OCI-LY1 (cell line): ENCODE results near the gene PTPRN2.

ENCODE experiments used
- H2AFZ ChIP-seq: fragments of 200-600 bp; sonication (generic), shearing (Covaris generic); 2 replicates; pipeline ENCODE4 v1.6.0; 2014; ENCODE audit warnings: antibody characterized with exemption, mild to moderate bottlenecking, low read length
- H3F3A ChIP-seq: fragments of 200-600 bp; sonication (generic), shearing (Covaris generic); 2 replicates; pipeline ENCODE4 v1.6.0; 2014; ENCODE audit warnings: mild to moderate bottlenecking, antibody characterized with exemption, low read length, moderate library complexity; ENCODE audit not compliant: insufficient read depth
- H3K27ac ChIP-seq: fragments of 200-600 bp; sonication (generic); 2 replicates; pipeline ENCODE4 v1.5.1; 2014; ENCODE audit warnings: low read length, mixed run types, mild to moderate bottlenecking, low read depth; ENCODE audit not compliant: poor library complexity, severe bottlenecking
- H3K27me3 ChIP-seq: fragments of 200-600 bp; sonication (generic); 2 replicates; pipeline ENCODE4 v1.6.0; 2014; ENCODE audit warnings: antibody characterized with exemption, mild to moderate bottlenecking, low read length, moderate library complexity; ENCODE audit not compliant: insufficient read depth
- H3K36me3 ChIP-seq: fragments of 200-600 bp; sonication (generic); 2 replicates; pipeline ENCODE4 v1.6.1; 2014; ENCODE audit warnings: mild to moderate bottlenecking, antibody characterized with exemption, low read length, moderate library complexity, mixed read lengths; ENCODE audit not compliant: insufficient read depth
- H3K4me1 ChIP-seq: fragments of 200-600 bp; sonication (generic); 2 replicates; pipeline ENCODE4 v1.5.1; 2014; ENCODE audit warnings: mild to moderate bottlenecking, low read length, moderate library complexity; ENCODE audit not compliant: insufficient read depth, severe bottlenecking
- H3K4me2 ChIP-seq: fragments of 200-600 bp; sonication (generic), shearing (Covaris generic); 2 replicates; pipeline ENCODE4 v1.6.1; 2014; ENCODE audit warnings: low read length
- H3K4me3 ChIP-seq: fragments of 200-600 bp; sonication (generic); 2 replicates; pipeline ENCODE4 v1.5.1; 2014; ENCODE audit warnings: low read length, low read depth, mild to moderate bottlenecking, mixed read lengths; ENCODE audit not compliant: poor library complexity, severe bottlenecking
- H3K79me2 ChIP-seq: fragments of 200-600 bp; shearing (Covaris generic); 2 replicates; pipeline ENCODE4 v1.6.1; 2016; ENCODE audit warnings: mixed run types, low read length, mixed read lengths; ENCODE audit not compliant: insufficient read depth
- H3K9ac ChIP-seq: fragments of 200-600 bp; sonication (generic), shearing (Covaris generic); 2 replicates; pipeline ENCODE4 v1.6.1; 2014; ENCODE audit warnings: mild to moderate bottlenecking, low read length, mixed read lengths
- H3K9me2 ChIP-seq: fragments of 200-600 bp; sonication (generic), shearing (Covaris generic); 2 replicates; pipeline ENCODE4 v1.6.1; 2014; ENCODE audit warnings: low read depth, mild to moderate bottlenecking, low read length, mixed read lengths
- H3K9me3 ChIP-seq: fragments of 200-600 bp; shearing (Covaris generic); 2 replicates; pipeline ENCODE4 v1.6.1; 2014; ENCODE audit warnings: low read length, mixed read lengths
- H4K20me1 ChIP-seq: fragments of 200-600 bp; sonication (generic), shearing (Covaris generic); 2 replicates; pipeline ENCODE4 v1.6.0; 2016; ENCODE audit warnings: mild to moderate bottlenecking, low read length; ENCODE audit not compliant: insufficient read depth
- EZH2 ChIP-seq: fragments of 200-600 bp; sonication (generic), shearing (Covaris generic); IDR thresholded peaks from 2 replicates; pipeline ENCODE4 v1.8.0; 2017; ENCODE audit warnings: borderline replicate concordance, mixed run types, mild to moderate bottlenecking, antibody characterized with exemption, low read length, moderate library complexity, mixed read lengths
- TF ChIP-seq, protein P1 (sequence below): fragments of 200-600 bp; sonication (generic), shearing (Covaris generic); IDR thresholded peaks from 2 replicates; pipeline ENCODE4 v1.5.1; 2017; ENCODE audit warnings: mild to moderate bottlenecking, antibody characterized with exemption, low read length, moderate library complexity, mixed read lengths

PTPRN2 gene

DNA sequence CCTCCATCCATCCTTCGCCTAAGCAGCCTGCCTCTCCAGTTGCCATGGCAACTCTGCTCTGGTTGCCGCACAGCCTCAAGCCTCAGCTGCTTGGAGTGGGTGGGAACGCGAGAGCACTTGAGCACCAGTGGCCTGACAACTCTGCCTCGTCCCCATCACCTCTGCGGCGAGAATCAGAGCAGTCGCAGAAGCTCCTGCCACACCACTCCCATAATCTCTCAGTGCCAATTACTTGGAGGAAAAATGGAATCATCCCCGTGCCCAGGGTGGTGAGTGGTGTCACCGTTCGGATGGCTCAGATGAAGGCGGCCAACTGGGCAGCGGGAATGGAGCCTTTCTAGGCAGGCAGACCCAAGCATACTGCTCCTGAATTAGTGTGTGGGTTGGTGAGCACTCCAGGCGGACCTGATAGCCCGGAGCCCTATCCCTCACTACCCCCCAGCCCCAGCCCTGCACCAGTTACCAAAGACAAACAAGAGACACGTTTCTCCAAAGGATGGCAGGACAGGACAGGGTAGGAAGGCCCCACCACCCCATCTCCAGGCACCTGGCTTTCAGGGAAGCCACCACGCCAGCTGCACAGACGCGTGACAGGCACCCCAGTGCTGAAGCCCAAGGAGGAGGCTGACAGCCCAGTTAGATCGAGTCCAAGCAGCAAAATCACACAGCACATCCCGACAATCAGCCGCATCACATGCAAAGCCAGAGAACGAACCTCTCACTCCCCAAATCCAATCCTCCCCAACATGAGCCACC, 335.4 kb downstream of the PTPRN2 start:
- Histone ChIP-seq H3K79me2 (no peaks in the 10 kb centered on the region), H3K36me3 (no peaks in the 10 kb centered on the region), H4K20me1 (no peaks in the 10 kb centered on the region), H3K9ac (no peak overlapping the region), H2AFZ (no peak overlapping the region), H3K9me2 (no peaks in the 10 kb centered on the region), H3K27me3 (no peaks in the 10 kb centered on the region), H3F3A (no peaks in the 10 kb centered on the region), H3K4me2 (no peak overlapping the region), H3K4me1 (no peaks in the 10 kb centered on the region), H3K27ac (no peak overlapping the region), H3K9me3 (no peaks in the 10 kb centered on the region), H3K4me3 (no peak overlapping the region)
- no peak for TF ChIP-seq EZH2
- TF ChIP-seq, protein P1, sequence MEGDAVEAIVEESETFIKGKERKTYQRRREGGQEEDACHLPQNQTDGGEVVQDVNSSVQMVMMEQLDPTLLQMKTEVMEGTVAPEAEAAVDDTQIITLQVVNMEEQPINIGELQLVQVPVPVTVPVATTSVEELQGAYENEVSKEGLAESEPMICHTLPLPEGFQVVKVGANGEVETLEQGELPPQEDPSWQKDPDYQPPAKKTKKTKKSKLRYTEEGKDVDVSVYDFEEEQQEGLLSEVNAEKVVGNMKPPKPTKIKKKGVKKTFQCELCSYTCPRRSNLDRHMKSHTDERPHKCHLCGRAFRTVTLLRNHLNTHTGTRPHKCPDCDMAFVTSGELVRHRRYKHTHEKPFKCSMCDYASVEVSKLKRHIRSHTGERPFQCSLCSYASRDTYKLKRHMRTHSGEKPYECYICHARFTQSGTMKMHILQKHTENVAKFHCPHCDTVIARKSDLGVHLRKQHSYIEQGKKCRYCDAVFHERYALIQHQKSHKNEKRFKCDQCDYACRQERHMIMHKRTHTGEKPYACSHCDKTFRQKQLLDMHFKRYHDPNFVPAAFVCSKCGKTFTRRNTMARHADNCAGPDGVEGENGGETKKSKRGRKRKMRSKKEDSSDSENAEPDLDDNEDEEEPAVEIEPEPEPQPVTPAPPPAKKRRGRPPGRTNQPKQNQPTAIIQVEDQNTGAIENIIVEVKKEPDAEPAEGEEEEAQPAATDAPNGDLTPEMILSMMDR: no peak

DNA sequence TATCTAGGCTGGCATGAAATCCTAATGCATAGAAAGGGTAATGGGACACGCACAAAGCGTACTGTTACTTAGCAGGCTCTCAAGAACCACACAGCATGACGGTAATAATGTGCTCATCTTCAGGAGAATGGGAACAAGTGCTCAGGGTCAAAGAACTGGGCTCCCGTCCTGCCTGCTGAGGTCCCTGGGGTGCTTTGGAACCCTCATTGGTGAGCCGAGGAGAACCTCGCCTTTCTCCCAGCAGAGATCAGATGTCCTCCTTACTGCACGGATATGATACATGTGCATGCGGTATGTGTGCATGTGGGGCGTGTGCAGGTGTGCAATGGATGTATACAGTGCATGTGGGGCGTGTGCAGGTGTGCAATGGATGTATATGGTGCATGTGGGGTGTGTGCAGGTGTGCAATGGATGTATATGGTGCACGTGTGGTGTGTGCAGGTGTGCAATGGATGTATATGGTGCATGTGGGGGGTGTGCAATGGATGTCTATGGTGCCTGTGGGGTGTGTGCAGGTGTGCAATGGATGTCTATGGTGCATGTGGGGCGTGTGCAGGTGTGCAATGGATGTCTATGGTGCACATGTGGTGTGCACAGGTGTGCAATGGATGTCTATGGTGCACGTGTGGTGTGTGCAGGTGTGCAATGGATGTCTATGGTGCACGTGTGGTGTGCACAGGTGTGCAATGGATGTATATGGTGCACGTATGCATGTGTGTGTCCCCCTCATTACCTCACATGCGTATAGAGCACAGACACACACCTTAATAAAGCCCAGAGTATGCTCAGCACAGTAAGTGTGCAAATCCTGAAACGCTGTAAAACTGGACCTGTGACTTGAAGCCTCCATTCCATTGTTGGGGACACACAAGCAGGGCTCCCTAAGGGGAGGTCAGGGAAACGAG, 336.3 kb downstream of the PTPRN2 start:
- no peaks in the 10 kb centered on the region for H4K20me1 ChIP-seq
- no peak overlapping the region for H3K27ac ChIP-seq
- H2AFZ ChIP-seq: no peak overlapping the region
- TF ChIP-seq EZH2: no peak
- TF ChIP-seq, protein P1: no peak
- H3F3A ChIP-seq: no peaks in the 10 kb centered on the region
- no peaks in the 10 kb centered on the region for H3K4me1 ChIP-seq
- no peak overlapping the region for H3K4me2 ChIP-seq
- H3K9ac ChIP-seq: no peak overlapping the region
- no peak overlapping the region for H3K4me3 ChIP-seq
- no peaks in the 10 kb centered on the region for H3K9me3 ChIP-seq
- H3K36me3 ChIP-seq: no peaks in the 10 kb centered on the region
- no peaks in the 10 kb centered on the region for H3K9me2 ChIP-seq
- no peaks in the 10 kb centered on the region for H3K79me2 ChIP-seq
- no peaks in the 10 kb centered on the region for H3K27me3 ChIP-seq

DNA sequence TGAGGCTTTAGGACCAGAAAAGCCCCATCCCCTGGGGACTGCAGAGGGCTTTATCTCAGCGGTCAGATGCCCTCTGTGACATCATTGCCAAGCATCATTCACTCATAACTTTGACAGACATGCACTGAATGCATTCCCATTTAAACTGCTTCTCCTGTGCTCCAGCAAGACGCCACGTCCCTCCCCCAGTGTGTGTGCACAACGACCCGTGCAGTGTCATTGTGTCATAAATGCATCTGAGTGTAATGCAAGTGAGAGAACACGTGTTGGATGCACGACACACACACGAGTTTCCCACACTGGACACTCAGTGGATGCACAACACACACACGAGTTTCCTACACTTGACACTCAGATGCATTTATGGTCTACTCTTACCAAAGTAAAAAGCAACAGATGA, 337.9 kb downstream of the PTPRN2 start:
- Histone ChIP-seq H3K36me3 (no peaks in the 10 kb centered on the region), H3K9me2 (no peaks in the 10 kb centered on the region), H3K27ac (no peak overlapping the region), H3K9ac (no peak overlapping the region), H3K27me3 (no peaks in the 10 kb centered on the region), H4K20me1 (no peaks in the 10 kb centered on the region), H3F3A (no peaks in the 10 kb centered on the region), H3K79me2 (no peaks in the 10 kb centered on the region), H3K4me1 (no peaks in the 10 kb centered on the region), H2AFZ (no peak overlapping the region), H3K4me2 (no peak overlapping the region), H3K4me3 (no peak overlapping the region), H3K9me3 (no peaks in the 10 kb centered on the region)
- TF ChIP-seq, protein P1: no peak
- no peak for TF ChIP-seq EZH2
